Activated T-cell treated with anti-CD3 and anti-CD28 coated beads for 24 hours (primary cell): Measurements from ENCODE around the gene VEZT.
A peak's percentile ranks its signal among the peaks of the same experiment; 100 is the strongest.
"Not testable (repeated sequence)": the region's sequence is repeated elsewhere in the genome, so short reads cannot be mapped to it uniquely, and the experiment has no call there.

Experiments
- DNase-seq: peaks from one replicate; pipeline ENCODE4 v3.0.0-alpha.2; 2020; ENCODE audit warnings: low read depth

VEZT gene, protein sequence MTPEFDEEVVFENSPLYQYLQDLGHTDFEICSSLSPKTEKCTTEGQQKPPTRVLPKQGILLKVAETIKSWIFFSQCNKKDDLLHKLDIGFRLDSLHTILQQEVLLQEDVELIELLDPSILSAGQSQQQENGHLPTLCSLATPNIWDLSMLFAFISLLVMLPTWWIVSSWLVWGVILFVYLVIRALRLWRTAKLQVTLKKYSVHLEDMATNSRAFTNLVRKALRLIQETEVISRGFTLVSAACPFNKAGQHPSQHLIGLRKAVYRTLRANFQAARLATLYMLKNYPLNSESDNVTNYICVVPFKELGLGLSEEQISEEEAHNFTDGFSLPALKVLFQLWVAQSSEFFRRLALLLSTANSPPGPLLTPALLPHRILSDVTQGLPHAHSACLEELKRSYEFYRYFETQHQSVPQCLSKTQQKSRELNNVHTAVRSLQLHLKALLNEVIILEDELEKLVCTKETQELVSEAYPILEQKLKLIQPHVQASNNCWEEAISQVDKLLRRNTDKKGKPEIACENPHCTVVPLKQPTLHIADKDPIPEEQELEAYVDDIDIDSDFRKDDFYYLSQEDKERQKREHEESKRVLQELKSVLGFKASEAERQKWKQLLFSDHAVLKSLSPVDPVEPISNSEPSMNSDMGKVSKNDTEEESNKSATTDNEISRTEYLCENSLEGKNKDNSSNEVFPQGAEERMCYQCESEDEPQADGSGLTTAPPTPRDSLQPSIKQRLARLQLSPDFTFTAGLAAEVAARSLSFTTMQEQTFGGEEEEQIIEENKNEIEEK

DNA sequence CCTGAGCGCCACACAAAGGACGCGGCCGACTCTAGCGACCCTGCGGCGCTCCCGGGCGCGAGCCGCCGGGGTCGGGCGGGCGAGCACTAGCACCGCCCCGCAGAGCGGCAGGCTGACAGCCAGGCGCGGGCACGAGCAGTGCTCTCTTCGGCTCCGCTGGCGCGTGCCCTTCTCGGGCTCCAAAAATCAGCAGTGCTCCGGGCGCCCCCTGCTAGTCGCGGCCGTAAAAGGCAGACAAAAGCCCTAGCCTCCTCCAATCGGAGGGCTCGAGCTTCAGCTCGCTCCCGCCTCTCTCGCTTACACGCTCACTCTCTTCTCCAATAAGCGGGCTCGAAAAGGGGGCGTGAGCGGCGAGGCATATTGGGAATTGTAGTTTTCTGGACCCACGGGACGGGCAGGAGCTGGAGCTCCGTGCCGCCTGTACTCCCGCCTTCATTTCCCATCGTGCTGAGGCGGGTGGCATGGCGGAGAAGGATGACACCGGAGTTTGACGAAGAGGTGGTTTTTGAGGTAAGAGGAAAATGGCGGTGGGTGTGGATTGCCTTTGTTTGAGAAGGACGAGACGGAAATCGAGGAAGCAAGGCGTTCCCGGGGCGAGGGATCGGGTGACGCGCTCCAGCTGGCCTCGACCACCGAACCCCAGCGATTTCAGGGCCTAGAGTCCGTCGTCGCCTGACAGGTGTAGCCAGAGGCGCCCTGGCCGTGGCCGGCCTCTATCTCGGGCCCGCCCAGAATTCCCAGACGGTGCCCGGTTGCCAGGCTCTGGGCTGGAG is at the start of gene VEZT, which contains the start of gene FGD6:
Gene VEZT, plus strand, starts transcription at position 431 of the 773 bp plus-strand sequence. Its CDS starts 44 bp downstream, at position 475.
Gene FGD6, minus strand, starts transcription at position 91 of the 773 bp plus-strand sequence. CDS start 227 bp downstream, outside the sequence.
- peak; percentile 97 for DNase-seq

DNA sequence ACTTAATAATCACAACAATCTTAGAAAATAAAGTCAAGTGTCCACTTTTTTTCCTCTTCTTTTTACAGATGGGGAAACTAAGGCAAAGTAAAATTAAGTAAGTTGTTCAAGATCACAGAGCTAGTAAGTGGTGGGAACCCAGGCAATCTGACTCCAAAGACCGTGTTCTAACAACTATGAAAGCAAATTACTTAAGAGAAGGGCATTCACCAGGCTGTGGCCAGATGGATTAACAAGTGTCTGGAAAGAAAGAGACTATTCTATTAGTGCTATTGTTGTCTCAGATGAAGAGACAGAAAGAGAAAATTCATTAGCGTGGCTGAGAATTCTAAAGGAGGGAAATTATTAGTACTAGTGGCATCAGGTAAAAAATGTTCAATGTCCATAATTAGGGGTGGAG is 48.9 kb upstream of the VEZT start:
- DNase-seq = no peak

DNA sequence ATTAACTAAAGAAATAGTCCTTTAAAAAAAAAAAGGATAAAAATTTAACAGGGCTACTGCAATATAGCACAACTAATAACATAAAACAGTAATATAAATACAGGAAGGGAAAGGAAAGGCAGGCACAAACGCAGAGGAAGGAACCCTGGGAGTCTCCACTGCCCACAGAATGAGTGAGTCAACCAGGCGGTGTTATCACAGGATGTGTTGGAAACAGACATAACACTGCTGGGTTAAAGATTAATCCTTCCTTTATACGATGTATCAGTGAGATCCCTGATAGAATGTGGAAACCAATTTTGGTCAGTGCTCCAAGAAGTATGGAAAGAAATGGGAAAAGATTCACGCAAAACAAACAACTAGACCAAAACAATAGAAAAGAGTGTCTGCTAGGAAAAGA is 48.2 kb upstream of the VEZT start:
- no peak for DNase-seq

DNA sequence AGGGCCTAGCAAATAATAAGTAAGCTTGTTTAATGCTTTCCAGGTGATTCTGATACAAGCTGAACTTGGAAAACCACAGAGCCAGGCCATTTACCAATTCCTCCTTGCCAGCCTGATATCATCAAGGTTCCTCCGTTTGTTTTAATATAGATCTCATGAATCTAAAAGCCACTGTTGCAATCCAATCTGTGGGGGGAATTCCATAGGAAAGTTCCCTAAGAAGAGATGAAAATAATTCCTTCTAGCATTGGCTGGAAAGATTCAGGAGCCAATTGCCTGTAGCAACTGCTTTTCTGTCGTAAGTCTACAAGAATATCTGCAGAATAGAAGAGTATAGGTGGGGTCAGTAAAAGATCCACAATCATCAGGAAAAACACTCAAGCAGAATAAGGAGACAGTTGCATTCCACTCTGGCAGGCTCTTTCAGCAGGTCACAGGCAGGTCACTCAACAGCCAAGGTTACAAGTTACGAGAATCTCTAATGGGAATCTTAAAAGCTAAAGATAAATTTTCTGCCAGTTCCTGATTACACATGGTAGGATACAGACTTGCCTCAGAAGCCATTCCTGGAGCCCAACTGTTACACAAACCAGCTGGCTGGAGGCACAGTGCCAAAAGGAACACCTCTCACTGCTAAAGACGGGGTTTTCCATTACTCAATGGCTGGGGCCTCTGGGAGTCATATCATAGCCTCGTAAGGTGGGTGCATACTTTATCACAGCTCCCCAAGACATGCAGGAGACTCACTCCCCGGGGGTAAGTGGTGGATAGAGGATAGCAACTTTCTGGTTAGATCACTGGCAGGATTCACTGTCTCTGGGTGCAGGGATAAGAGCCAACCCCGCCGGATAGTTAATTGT is 44.0 kb upstream of the VEZT start:
- DNase-seq = no peak

DNA sequence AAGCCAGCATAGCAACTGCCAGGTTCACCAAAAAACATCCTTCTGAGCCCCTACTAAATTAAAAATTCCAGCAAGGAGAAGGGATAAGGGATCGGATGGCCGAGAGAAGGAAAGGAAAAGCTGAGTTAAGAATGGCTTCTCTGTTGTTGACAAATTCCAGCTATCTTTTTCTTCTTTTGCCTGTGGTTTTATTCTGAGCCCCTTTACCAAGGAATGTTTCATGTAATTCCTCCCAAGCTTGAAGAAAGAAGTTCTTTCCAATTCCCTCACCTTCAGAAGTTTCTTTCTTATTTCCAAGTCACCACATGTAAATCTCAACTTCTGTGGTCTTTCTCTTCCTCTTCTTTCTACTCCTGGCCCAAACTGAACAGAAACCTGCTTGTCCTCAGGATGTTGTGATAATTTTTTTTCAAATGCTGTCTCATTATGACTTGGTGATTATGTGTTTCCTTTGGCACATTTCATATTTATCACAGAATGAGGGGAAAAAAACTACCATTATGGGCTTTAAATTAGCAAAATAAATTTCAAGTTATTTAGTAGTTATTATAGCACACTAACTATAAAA is 40.3 kb upstream of the VEZT start:
- no peak for DNase-seq

DNA sequence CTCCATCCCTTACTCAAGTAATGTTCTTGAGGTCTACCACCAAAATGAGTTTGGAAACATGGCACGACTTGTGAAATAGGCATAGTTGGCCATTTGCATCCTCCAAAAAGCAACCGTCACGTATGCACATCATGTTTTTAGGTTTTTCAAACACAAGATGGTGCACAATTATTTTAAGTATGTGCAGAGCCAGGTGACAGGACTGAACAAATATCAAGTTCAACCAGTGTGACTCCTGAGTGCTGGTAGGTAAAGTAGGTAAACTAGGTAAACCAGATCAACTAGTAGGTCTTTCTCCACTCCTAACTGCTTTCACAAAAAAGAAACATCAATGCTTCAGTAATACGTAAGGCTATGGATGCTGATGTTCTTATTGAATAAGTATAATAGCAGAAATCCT is 39.5 kb upstream of the VEZT start:
- no peak for DNase-seq

DNA sequence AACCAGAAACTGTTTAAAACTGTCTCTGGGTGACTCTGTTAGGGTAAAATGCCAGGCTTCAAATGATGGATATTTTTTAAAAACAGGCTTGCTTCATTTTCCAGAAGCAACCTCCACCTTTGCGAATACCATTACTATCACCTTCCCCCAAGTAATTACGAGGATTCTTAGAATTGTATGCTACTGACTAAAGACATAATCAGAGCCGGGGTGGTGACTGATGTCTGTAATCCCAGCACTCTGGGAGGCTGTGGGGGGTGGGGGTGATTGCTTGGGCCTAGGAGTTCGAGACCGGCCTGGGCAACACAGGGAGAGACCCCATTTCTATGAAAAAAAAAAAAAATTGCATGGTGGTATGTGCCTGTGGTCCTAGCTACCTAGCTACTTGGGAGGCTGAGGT is 38.6 kb upstream of the VEZT start:
- no peak for DNase-seq

DNA sequence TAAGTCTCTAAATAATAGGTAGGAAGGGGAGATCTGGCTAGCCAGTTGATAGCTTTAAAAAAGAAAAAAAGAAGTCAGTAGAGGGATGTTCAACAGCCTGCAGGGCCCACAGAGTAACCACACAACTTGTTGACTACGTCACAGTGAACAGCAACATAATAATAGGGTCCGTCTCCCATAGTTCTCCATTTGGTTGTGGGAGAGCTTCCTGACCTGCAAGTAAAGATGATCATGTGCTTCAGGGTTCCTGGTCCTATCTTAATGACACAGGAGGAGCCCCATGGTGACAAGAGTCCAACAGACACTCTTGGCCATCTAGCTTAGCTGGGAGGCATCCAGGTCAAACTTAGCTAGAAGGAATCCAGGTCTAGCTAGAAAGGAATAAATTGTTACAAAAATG is 36.5 kb upstream of the VEZT start:
- DNase-seq = no peak

DNA sequence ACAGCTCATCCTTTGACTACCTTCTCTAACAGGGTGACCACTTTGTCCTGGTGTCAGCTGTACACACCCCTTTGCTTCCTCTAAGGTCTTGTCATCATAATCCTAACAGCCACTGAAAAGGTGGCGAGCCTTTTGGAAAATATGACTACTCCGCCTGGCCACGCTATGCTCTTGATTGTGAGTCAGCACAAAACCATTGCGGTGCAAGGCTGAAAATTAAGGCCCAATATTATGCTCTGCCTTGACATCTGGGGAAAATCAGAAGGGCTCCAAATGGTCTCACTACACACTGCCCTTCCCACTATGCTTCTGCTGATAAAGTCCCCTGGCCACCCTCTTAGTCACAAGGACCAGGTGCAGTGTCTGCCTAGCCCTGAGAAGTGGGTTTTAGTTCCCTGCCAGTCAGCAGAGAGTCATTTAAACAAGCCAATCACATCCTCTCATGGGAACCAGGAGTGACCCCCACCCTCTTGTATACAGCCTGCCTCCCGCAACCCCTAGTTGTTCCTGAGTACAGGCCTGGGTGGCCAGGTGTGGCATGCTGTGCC is 34.7 kb upstream of the VEZT start:
- no peak for DNase-seq

DNA sequence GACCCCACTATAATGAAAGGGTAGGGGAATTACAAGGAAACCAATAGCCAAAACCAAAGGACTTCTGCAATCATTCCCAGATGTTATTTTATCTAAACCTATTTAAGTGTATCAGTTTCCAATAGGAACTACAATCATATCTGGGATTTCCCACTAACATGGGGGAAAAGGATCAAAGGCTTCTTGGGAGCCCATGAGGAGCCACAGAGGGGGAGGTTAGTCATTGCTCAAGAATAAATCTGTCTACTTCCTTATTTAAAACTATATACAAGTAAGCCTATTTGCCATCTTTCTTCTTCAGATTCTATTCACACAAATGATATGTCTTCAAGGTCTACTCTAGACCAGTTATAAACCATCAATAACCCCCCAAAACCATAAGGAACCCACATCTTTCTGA is 33.5 kb upstream of the VEZT start:
- DNase-seq = no peak

DNA sequence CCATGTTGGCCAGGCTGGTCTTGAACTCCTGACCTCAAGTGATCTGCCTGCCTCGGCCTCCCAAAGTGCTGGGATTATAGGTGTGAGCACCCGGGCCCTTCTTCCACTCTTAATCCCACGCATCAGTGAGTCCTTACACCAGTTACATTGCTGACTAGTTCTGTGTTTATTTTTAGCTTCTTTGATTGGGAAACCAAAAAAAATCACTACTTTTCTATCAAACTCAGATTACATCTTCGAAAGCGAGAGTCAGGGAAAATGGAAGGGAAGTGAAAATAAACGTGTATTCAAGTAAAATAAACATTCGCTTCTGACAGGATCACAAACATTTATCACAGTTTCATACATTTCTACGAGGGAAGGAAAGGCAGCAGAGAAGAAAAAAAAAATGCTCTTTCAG is 32.5 kb upstream of the VEZT start:
- no peak for DNase-seq

DNA sequence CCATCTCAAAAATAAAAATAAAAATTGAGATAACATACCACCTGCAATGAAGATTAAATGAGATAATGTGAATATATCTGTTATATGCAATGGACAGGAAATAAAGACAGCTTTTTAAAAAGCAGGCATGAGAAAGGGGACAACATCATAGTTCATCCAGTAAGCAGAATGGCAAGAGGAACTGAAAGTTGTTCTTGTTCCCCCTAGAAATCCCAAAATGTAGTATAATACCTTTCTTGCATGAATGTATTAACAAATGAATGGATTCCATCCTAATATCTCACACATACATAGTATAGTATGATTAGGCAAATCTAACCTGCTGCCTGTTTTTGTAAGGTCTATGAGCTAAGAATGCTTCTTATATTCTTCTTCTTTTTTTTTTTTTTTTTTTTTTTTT is 31.8 kb upstream of the VEZT start:
- no peak for DNase-seq

DNA sequence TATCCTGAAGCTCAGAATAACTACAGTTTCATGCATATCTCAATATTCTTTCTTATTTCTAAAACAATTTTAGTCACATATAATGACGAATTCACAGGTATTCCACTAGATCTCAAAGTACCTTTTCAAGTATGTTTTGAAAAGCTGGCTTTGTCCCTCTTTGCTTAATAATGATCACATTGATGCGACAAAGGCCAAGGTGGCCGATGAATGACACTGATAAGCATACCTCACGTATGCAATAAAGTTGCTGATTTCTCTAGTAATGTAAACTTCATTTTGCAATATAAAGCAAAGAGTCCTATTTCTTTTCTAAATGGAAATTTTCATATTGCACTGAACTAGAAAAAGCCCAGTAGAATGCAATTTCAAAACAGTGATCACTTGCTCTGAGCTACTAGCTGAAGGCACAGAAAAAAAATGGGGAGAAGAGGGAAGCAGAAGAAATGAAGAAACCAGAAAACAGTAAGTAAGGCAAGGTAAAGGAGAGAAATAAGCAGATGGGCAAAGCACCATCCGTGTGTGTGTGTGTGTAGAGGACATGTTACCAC is 29.7 kb upstream of the VEZT start:
- no peak for DNase-seq

DNA sequence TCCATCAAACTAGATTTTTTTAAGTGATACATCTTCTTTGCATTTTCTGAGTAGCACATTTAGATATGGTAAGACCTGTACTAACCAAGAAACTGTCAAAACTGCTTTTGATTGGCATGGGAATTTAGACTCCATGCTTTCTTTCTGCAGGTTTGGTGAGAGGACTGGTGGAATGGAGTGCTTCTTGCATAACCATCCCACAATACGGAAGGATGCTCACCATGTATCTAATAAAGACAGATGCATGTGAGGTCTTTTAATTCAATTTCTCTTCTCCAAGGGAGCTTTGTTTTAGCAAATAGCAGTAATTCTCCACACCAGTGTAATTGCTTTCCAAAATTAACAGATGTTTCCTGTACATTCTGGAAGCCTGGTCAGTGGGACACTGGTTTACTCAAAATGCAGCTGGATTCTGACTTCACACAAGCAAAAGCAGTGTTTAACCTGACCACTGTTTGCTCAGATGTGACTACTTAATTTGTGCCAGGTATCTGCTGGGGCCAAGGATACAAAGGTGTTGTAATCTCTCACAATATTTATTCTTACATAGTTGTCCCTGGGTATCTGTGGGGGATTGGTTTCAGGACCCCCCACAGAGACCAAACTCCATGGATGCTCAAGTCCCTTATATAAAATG is 26.4 kb upstream of the VEZT start:
- no peak for DNase-seq

DNA sequence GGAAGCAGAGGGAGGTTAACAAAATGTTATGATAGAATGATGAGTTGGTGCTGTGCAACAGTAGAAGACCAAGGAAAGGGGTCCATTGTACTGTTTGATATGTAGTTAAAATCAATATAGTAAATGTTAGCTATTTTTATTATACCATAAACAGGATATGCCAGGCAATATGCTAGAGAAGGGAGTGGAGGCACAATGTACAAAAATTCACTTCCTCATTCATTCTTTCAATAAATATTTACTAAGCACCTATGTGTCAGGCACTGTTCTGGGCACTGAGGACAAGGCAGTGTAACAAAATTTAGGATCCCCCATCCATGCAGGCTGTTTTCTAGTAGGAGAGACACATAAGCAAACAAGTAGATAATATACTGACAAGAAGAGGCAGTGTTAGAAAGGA is 25.3 kb upstream of the VEZT start:
- DNase-seq = no peak

DNA sequence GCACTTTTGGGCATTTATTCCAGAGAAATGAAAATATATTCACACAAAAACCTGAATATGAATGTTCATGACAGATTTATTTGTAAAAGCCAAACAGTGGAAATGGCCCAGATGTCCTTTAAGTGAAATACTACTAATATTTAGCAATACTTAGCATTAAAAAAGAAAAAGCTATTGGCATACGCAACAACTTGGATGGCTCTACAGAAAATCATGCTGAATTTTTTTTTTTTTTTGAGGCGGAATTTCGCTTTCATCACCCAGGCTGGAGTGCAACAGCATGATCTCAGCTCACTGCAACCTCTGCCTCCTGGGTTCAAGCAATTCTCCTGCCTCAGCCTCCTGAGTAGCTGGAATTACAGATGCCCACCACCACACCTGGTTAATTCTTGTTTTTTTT is 24.5 kb upstream of the VEZT start:
- DNase-seq = no peak

DNA sequence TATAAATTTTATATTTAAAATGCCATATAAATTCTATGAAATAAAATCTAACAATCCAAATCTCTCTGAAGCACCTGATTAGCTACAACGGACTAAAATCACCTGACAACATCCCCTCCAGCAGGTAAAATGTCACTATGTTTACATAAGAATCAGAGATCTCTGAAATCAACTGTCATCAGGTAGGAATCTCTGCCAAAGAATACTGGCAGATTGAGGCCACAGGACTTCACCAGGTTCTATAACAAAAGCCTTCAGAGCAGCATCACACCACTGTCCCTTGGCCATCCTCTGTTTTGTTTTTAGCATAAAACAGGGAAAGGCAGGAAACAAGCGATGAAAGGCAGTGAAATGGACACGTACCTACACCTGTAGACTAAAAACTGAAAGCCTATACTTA is 22.5 kb upstream of the VEZT start:
- DNase-seq = no peak

DNA sequence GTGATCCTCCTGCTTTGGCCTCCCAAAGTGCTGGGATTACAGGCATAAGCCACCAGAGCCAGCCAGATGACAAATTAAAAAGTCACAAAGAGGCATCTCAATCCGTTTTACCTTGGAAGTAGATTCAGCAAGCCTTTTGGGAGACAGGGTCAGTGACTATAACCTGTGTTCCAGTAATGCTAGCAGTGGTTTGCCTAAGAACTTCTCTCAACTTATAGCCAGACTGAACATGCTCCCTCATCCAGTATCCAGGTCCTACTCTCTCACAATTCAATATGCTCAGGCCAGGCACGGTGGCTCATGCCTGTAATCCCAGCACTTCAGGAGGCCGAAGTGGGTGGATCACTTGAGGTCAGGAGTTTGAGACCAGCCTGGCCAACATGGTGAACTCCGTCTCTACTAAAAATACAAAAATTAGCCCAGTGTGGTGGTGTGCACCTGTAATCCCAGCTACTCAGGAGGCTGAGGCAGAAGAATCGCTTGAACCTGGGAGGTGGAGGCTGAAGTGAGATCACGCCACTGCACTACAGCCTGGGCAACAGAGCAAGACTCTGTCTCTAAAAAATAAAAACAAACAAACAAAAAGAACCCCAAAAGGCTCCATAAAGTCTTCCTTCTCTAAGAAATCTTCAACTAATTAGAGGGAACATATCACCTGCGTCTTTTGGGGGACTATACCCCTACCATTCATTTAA is 20.6 kb upstream of the VEZT start:
- not testable (repeated sequence) for DNase-seq

DNA sequence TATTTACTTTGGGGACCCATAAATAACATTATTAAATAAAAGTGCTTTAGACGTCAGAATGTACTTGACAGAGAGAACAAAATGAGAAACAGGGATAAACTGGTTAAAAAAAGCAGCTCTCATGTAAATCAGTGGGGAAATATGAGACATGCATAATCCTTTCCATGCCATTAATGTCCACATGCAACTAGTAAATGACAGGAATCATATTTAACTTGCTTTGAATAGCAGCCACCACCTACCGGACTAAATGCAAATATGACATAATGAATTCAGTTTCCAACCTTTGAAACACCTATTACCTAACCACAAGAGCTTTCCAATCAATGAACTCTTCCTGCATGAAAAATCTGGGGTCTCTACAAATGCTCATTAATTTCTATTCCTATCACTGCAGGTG is 20.0 kb upstream of the VEZT start:
- DNase-seq = no peak

DNA sequence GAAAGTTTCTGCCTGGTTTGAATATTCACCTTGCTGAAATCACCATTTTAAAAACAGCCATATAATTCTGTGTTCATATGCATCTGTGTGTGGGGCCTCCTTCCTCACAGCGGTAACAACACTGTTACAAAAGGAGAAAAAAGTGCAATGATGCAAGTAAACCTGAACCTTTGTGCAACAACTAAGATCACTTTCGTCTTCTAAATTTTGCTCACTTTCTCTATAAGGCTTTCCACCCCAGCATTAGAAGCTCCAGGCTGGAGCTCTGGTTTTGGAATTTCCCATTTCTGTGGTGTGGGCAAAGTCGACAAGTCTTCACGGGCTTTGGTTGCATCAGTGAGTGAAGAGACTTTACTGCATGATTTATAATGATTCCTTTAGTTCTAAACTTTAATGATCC is 18.7 kb upstream of the VEZT start:
- no peak for DNase-seq
